ES-I3 (cell line): ENCODE data around the gene CCT6A.
"Not testable (repeated sequence)": the region's sequence is repeated elsewhere in the genome, so short reads cannot be mapped to it uniquely, and the experiment has no call there.

ENCODE experiments used
- H3K36me3 ChIP-seq: 2 replicates; pipeline ENCODE4 v1.6.1; 2013; ENCODE audit warnings: mild to moderate bottlenecking, low read length, control low read depth, moderate library complexity; ENCODE audit not compliant: insufficient read depth
- H3K4me1 ChIP-seq: 2 replicates; pipeline ENCODE4 v1.6.1; 2013; ENCODE audit warnings: mild to moderate bottlenecking, control low read depth, low read length; ENCODE audit not compliant: insufficient read depth
- H3K9ac ChIP-seq: 2 replicates; pipeline ENCODE4 v1.6.1; 2013; ENCODE audit warnings: low read depth, mild to moderate bottlenecking, low read length, moderate library complexity
- H3K9me3 ChIP-seq: 2 replicates; pipeline ENCODE4 v1.6.1; 2013; ENCODE audit warnings: mild to moderate bottlenecking, low read length, moderate library complexity; ENCODE audit not compliant: control insufficient read depth, insufficient read depth

Gene CCT6A

DNA sequence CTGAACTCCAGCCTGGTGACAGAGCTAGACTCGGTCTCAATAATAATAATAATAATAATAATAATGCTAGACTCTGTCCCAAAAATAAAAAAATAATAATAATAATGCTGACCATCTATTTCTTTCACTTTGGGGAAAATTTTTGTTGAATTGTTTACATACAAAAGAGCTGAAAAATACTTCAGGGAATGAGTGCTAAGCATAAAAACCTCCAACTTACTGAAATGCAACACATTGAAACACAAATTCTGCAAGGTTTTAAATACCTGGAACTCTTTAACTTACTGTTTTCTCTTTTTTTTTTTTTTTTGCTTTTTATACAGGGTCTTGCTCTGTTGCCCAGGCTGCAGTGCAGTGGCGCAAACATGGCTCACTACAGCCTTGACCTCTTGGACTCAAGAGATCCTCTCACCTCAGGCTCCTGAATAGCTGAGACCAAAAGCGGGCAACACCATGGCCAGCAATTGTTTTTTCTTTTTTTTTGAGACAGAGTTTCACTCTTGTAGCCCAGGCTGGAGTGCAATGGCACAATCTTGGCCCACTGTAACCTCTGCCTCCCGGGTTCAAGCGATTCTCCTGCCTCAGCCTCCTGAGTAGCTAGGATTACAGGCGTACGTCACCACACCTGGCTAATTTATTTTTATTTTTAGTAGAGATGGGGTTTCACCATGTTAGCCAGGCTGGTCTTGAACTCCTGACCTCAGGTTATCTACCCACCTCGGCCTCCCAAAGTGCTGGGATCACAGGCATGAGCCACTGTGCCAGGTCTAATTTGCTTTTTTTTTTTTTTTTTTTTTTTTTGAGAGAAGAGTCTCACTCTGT is 46.8 kb downstream of the CCT6A start:
- H3K36me3 ChIP-seq, H3K9ac ChIP-seq, H3K4me1 ChIP-seq, H3K9me3 ChIP-seq: not testable (repeated sequence)

DNA sequence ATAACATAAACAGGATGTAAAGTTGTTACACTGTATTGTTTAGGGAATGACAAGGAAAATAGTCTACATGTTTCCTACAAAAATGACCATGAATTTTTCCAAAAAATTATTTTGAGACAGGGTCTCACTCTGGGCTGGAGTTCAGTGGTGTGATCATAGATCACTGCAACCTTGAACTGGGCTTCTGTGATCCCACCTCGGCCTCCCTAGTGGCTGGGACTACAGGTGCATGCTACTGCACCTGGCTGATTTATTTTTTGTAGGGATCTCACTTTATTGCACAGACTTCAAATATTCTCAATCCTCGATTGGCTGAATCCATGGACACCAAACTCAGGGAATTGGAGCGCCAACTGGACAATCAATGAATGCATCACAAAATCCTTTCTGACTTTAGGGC is 48.1 kb downstream of the CCT6A start:
- H3K4me1 ChIP-seq: no peaks in the 10 kb centered on the region
- no peaks in the 10 kb centered on the region for H3K36me3 ChIP-seq
- no peaks in the 10 kb centered on the region for H3K9me3 ChIP-seq
- no peak overlapping the region for H3K9ac ChIP-seq

DNA sequence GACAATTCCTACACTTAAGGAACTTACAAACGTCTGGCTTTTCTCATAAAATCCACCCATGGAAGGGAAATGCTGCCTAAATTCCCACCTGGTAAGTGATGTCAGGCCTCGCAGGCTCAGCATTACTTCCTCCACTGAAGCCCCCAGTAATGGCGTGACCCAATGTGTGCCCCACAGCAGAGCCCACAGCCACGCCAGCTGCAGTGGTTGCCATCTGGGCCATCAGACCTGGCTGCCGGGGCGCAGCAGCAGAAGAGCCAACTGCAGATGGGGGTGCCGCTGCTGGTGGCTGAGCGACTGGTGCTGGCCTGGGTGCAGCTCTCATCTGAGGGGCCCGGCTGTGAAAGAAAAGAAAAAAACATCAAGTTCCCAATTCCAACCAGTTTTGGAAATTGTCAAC is 52.6 kb downstream of the CCT6A start:
- H3K36me3 ChIP-seq: not testable (repeated sequence)

DNA sequence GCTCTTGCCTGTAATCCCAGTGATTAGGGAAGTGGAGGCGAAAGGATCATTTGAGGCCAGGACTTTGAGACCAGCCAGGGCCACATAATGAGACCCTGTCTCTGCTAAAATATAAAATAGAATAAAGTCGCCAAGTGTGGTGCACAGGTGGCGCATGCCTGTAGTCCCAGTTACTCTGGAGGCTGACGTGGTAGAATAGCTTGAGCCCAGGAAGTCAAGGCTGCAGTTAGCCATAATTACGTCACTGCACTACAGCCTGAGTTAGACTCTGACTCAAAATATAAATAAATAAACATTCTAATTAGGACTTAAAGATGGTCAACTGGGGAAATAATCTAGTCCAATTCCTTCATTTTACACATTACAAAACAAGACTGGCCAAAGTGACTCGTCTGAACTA is 53.9 kb downstream of the CCT6A start:
- Histone ChIP-seq H3K9me3 (no peaks in the 10 kb centered on the region), H3K4me1 (no peaks in the 10 kb centered on the region), H3K36me3 (no peaks in the 10 kb centered on the region), H3K9ac (no peak overlapping the region)

More for the DNA sequence above, 52.6 kb downstream of the CCT6A start:
- H3K9ac ChIP-seq, H3K4me1 ChIP-seq, H3K9me3 ChIP-seq: not testable (repeated sequence)

DNA sequence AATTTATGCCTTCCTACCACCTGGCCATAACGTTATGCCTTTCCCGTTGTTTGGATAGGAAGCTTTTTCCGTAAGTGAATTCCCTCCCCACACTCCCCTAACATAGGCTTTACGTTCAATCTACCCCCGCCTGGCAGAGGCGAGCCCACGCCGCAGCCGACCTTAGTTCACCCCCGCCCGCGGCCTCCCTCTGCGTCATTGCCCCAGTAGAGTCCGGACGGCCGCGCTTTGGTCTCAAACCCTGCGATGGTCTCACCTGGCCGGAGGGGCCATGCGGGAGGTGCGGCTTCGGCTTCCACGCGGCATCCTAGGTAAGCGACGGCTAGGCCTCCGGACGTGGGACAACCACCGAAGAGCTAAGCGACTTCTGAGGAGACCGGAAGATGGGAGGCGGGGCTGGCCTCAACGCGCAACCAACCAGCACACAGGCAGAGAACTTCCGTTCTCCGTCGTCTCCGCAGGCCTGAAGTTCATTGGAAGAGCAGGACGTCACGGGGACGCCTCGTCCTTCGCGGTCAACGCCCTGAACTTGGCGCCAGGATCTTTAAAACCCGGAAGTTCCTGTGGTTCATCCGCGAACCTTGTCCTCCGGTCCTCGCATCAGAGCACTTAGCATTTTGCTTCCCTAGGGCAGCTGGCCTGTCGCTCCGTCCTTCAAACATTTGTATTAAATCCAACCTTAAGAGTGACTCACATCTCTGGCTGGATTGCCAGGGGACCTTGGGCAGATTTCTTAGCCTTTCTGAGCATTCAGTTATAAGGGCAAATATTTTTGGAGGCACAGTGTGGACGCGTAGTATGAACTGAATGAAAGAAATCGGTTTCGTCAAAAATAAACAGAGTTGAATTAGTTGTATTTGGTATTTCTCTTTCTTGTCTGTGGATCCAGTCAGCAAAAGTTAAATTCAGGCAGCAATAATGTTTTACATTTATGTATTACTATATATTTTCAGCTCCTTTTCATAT is 54.8 kb downstream of the CCT6A start, which contains the start of gene CHCHD2:
Gene CHCHD2, minus strand, starts transcription at position 369 of the 966 bp plus-strand sequence. Its CDS starts 63 bp downstream, at position 306.
- Histone ChIP-seq H3K36me3 (no peaks in the 10 kb centered on the region), H3K9ac (no peak within 1 kb of the TSS), H3K9me3 (no peaks in the 10 kb centered on the region), H3K4me1 (no peaks in the 10 kb centered on the region)

DNA sequence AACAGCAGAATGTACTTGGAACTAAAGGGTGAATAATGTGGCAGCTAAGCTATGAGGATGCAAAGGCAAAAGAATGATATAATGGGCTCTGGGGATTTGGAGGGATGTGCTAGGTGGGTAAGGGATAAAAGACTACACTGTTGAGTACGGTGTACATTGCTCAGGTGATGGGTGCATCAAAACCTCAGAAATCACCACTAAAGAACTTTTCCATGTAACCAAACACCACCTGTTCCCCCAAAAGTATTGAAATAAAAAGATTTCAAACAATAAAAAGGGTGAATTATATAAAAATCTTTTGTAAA is 56.3 kb downstream of the CCT6A start:
- H3K36me3 ChIP-seq: no peaks in the 10 kb centered on the region
- H3K9me3 ChIP-seq: no peaks in the 10 kb centered on the region
- no peaks in the 10 kb centered on the region for H3K4me1 ChIP-seq
- no peak overlapping the region for H3K9ac ChIP-seq

DNA sequence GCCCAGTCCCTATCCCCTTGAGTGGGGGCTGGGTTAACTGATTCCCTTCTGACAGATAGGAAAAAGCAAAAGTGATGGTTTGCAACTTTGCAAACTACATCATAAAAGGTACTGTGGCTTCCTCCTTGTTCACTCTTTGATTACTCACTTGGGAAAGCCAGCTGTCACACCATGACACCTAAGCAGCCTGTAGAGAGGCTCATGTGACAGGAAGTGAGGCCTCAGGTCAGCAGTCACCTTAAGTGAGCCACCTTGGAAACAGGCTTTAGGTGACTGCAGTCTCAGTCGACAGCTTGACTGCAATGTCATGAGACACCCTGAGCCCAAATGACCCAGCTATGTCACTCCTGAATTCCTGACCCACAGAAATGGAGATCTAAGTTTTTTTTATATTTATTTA is 59.0 kb downstream of the CCT6A start:
- Histone ChIP-seq H3K36me3 (no peaks in the 10 kb centered on the region), H3K9ac (no peak overlapping the region), H3K9me3 (no peaks in the 10 kb centered on the region), H3K4me1 (no peaks in the 10 kb centered on the region)

DNA sequence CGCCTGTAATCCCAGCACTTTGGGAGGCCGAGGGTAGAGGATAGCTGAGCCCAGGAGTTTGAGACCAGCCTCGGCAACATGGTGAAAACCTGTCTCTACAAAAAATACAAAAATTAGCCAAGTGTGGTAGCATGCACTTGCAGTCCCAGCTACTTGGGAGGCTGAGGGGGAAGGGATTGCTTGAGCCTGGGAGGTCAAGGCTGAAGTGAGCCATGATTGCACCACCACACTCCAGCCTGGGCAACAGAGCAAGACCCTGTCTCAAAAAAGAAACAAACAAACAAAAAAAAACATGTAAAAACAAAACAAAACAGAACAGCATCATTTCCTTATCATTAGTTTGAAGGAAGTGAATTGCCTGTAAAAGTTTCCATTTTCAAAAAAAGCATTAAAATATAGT is 60.7 kb downstream of the CCT6A start:
- H3K36me3 ChIP-seq, H3K9me3 ChIP-seq, H3K9ac ChIP-seq, H3K4me1 ChIP-seq: not testable (repeated sequence)
